NCI-H128 (cell line): ENCODE data around the gene FMO5.
"Not testable (repeated sequence)": the region's sequence is repeated elsewhere in the genome, so short reads cannot be mapped to it uniquely, and the experiment has no call there.

Source experiments
- DNase-seq: peaks from one replicate; lab custom pipeline; 2025; ENCODE audit not compliant: unreplicated experiment; lab: John Stamatoyannopoulos, UW

Gene FMO5

DNA sequence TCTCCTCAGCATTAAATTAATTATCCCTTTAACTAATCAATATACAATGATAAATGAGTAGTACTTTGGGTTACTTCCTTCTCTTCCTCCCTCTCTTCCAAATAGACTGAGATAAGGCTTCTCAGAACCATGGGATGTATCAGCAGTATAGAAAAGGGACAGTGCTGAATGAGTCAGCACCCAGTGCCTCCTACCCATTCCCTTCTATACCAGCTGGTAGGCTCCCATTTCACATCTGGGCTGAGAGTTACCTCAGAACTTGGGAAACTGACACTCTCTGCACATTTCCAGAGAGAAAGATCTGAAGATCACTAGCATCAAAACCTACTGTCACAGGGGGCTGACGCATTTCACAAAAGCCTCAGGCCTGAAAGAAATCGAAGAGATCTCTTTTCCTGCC, 68.0 kb downstream of the FMO5 start:
- not testable (repeated sequence) for DNase-seq

DNA sequence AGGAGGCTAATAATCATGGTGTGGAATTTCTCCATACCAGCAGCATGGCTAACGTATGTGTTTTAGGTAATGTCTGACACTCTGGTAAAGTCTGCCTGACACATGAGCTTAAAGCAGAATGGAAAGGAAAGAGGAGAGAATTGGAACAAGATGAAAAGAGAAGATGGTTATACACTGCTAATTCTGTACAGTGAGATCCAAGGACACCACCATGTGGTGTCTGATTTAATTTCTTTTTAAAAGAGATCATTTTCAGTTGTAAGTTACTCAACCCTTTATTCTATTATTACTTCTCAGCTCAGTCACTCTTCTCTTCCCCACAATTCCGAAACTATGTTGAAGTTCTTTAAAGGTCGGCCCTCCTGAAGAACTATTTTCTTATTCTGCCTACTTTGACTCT, 68.5 kb downstream of the FMO5 start:
- no peak for DNase-seq

DNA sequence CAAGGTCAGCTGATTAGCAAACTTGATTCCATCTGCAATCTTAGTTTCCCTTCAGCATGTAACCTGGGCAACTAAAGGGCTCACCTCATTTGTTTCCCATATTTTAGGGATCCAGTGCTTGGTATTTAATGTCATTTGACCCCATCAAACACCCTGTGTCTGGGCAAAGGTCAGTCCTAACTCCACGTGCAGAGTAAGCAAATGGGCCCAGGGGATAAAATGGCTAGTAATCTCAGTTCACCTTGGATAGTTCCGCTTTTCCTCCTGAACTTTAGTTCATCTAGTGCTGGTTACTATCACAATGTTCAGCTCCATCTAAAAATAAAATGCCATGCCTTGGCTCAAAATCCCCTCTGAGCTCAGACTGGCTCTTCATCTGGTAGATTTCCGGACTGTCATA, 72.4 kb downstream of the FMO5 start:
- DNase-seq: no peak

DNA sequence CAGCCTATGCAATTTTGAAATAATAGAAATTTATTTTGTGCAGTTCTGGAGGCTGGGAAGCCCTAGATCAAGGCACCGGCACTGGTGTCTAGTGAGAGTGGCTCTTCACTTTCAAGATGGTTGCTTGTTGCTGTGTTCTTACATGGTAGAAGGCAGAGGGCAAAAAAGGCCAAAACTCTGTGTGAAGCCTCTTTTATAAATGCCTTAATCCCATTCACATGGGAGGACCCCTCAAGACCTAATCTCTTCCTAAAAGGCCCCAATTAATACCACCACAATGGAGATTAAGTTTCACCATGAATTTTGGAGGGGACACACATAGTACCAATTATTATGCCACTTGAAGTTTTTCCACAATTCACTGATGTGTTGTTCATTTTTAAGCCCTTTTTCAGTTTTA, 73.9 kb downstream of the FMO5 start:
- no peak for DNase-seq

DNA sequence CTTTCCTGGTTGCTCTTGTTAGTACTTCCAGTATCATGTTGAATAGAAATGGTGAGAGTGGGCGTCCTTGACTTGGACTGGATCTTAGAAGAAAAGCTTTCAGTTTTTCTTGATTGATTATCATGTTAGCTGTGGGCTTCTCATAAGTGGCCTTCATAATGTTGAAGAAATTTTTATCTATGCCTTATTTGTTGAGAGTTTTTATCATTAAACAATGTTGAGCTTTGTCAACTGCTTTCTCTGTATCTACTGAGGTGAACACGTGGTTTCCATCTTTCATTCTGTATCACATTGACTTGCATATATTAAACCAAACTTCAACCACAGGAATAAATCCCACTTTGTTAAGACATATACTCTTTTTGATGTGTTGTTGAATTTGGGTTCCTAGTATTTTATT, 82.3 kb downstream of the FMO5 start:
- no peak for DNase-seq
